ENCODE data around the gene MYF6.
"Not testable (repeated sequence)": the region's sequence is repeated elsewhere in the genome, so short reads cannot be mapped to it uniquely, and the experiment has no call there.

Gene MYF6

GRCh38 chr12:80707126-80707829 is at the start of gene MYF6:
Gene MYF6 (plus strand): TSS chr12:80707634. CDS start chr12:80707720, 86 bp downstream.
- no peak for DNase-seq (ENCODE audit: low read depth in 2 of 2)

GRCh38 chr12:80659512-80660063 is 47.8 kb upstream of the MYF6 start:
- DNase-seq (ENCODE audit: low read depth in 2 of 2): no peak

GRCh38 chr12:80662586-80662985 is 44.8 kb upstream of the MYF6 start:
- no peak for DNase-seq (ENCODE audit: low read depth in 2 of 2)

- no peak for DNase-seq (ENCODE audit: low read depth in 2 of 2)
These were observed 37.2 kb upstream of the MYF6 start for GRCh38 chr12:80670214-80670613.

GRCh38 chr12:80676042-80676636 is 31.3 kb upstream of the MYF6 start:
- not testable (repeated sequence) for DNase-seq (ENCODE audit: low read depth in 2 of 2)

GRCh38 chr12:80676856-80677255 is 30.6 kb upstream of the MYF6 start:
- DNase-seq (ENCODE audit: low read depth in 2 of 2): no peak

- no peak for DNase-seq (ENCODE audit: low read depth in 2 of 2)
These were observed 29.4 kb upstream of the MYF6 start for GRCh38 chr12:80677994-80678393.

GRCh38 chr12:80679346-80680131 is 27.9 kb upstream of the MYF6 start:
- no peak for DNase-seq (ENCODE audit: low read depth in 2 of 2)

GRCh38 chr12:80681287-80681686 is 26.1 kb upstream of the MYF6 start:
- no peak for DNase-seq (ENCODE audit: low read depth in 2 of 2)

- no peak for DNase-seq (ENCODE audit: low read depth in 2 of 2)
These were observed 25.6 kb upstream of the MYF6 start for GRCh38 chr12:80681786-80682185.

- DNase-seq (ENCODE audit: low read depth in 2 of 2): no peak
These were observed 23.3 kb upstream of the MYF6 start for GRCh38 chr12:80684077-80684495.

- DNase-seq (ENCODE audit: low read depth in 2 of 2): no peak
These were observed 17.3 kb upstream of the MYF6 start for GRCh38 chr12:80690090-80690489.

- DNase-seq (ENCODE audit: low read depth in 2 of 2): no peak
These were observed 16.9 kb upstream of the MYF6 start for GRCh38 chr12:80690513-80690912.

- no peak for DNase-seq (ENCODE audit: low read depth in 2 of 2)
These were observed 15.3 kb upstream of the MYF6 start for GRCh38 chr12:80692114-80692513.

- no peak for DNase-seq (ENCODE audit: low read depth in 2 of 2)
These were observed 10.1 kb upstream of the MYF6 start for GRCh38 chr12:80697270-80697887.

GRCh38 chr12:80698256-80698655 is 9.2 kb upstream of the MYF6 start:
- DNase-seq (ENCODE audit: low read depth in 2 of 2): no peak

- DNase-seq (ENCODE audit: low read depth in 2 of 2): no peak
These were observed 8.4 kb upstream of the MYF6 start for GRCh38 chr12:80698847-80699542.

- DNase-seq (ENCODE audit: low read depth in 2 of 2): no peak
These were observed 7.1 kb upstream of the MYF6 start for GRCh38 chr12:80700327-80700726.

- no peak for DNase-seq (ENCODE audit: low read depth in 2 of 2)
These were observed 6.0 kb upstream of the MYF6 start for GRCh38 chr12:80701388-80701787.

- no peak for DNase-seq (ENCODE audit: low read depth in 2 of 2)
These were observed 4.3 kb upstream of the MYF6 start for GRCh38 chr12:80702889-80703805.

Measured in activated CD4-positive, alpha-beta T cell treated with anti-CD3 and anti-CD28 coated beads for 24 hours (primary cell).